ENCODE measurements around the gene LRRC8D. TPM values are rescaled to one million over a fixed set of nuclear protein-coding genes. Genes with fewer than 3 reads are reported as not detected.

LRRC8D gene
- total and polyA plus RNA-seq, 2 donors from 2014 or later, result 16.3 to 36.6 TPM

DNA sequence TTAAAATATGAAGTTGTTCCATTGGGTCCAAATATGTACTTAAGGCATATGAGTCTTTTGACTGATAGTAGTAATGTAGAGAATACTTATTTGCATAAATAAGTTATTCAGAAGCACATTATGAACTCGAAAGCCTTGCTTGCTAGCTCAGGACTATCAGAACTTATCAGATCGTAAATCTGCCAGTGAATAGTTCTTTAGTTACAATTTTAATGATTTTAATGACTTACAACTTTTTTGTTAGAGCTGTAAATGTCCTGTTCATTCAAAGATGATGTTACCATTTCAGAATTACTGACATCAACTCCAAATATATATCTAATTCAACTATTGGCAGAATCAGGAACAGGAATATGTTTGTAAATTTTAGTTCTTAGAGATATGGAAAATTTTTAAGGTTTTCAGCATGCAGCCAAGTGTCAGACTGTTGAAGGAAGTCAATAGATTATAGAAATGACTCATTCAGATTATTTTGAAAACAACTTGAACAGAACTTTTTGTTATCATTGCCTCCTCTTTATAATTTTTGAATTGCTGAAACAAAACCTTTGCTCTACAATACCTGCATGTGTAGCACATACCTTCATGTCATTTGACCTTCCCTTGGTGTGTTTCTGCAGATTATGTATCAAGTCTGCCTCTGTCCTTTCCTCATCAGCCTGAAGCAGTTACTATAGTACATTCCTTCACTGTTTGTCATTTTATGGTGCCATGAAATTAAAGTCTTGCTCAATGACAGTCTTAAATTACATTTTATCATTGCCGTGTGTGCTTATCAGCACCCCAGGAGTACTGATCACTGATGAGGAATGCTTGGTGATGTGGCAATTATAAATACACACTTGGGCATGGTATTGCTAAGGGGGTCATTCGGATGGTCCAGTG, 44.9 kb downstream of the LRRC8D start:
- no peak for FAIRE-seq
- no peaks in the 10 kb centered on the region for H3K36me3 ChIP-seq (ENCODE audit: control insufficient read depth in 2 of 3, insufficient read depth in 3 of 3, low read length in 3 of 3)
- no peaks in the 10 kb centered on the region for H3K9me3 ChIP-seq (ENCODE audit: control insufficient read depth in 2 of 3, insufficient read depth in 1 of 3, low read length in 3 of 3)
- TF ChIP-seq, protein P1, sequence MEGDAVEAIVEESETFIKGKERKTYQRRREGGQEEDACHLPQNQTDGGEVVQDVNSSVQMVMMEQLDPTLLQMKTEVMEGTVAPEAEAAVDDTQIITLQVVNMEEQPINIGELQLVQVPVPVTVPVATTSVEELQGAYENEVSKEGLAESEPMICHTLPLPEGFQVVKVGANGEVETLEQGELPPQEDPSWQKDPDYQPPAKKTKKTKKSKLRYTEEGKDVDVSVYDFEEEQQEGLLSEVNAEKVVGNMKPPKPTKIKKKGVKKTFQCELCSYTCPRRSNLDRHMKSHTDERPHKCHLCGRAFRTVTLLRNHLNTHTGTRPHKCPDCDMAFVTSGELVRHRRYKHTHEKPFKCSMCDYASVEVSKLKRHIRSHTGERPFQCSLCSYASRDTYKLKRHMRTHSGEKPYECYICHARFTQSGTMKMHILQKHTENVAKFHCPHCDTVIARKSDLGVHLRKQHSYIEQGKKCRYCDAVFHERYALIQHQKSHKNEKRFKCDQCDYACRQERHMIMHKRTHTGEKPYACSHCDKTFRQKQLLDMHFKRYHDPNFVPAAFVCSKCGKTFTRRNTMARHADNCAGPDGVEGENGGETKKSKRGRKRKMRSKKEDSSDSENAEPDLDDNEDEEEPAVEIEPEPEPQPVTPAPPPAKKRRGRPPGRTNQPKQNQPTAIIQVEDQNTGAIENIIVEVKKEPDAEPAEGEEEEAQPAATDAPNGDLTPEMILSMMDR (IDR thresholded peaks at IDR 0.05; ENCODE audit: borderline replicate concordance, extremely low read depth, insufficient read depth), result no peak
- peaks cover 0 to 4% (median 0%) of the 10 kb centered on the region in 3 donors for H3K4me1 ChIP-seq (ENCODE audit: control insufficient read depth in 2 of 3, insufficient read depth in 2 of 3, low read depth in 1 of 3, low read length in 3 of 3)
- no peak overlapping the region for H3K9ac ChIP-seq (ENCODE audit: low read length in 3 of 3)
- no peak for DNase-seq
- no peak overlapping the region for H3K27ac ChIP-seq (ENCODE audit: low read depth in 2 of 2, low read length in 2 of 2)
- no peaks in the 10 kb centered on the region for H3K27me3 ChIP-seq (ENCODE audit: control insufficient read depth, insufficient read depth, low read length)
- intact Hi-C loops (cut with DNase I), result no loop called here
- H3K4me3 ChIP-seq (ENCODE audit: low read length in 3 of 3), result no peak overlapping the region

DNA sequence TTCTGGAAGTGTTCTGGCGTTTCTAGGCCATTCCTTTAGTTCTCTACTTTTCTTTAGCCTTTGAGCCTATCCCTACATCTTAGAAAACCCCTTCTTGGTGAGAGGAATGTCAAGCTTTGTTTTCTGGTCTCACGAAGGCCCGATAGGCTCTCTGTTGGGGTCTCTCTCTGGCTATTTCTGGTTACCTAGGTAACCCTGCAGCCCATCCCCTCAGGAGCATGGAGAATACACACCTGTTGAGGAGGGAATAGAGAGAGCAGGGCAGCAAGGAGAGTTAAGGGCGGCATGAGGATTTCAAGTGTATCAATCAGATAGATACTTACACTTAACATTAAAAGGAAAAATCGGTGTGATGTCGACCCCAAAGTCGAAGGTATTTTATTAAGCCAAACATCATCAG, 45.7 kb downstream of the LRRC8D start:
- Histone ChIP-seq H3K27me3 (ENCODE audit: control insufficient read depth, insufficient read depth, low read length) (no peaks in the 10 kb centered on the region), H3K9me3 (ENCODE audit: control insufficient read depth in 2 of 3, insufficient read depth in 1 of 3, low read length in 3 of 3) (no peaks in the 10 kb centered on the region), H3K36me3 (ENCODE audit: control insufficient read depth in 2 of 3, insufficient read depth in 3 of 3, low read length in 3 of 3) (no peaks in the 10 kb centered on the region), H3K9ac (ENCODE audit: low read length in 3 of 3) (no peak overlapping the region), H3K4me3 (ENCODE audit: low read length in 3 of 3) (no peak overlapping the region), H3K4me1 (ENCODE audit: control insufficient read depth in 2 of 3, insufficient read depth in 2 of 3, low read depth in 1 of 3, low read length in 3 of 3) (peaks cover 0 to 5% (median 0%) of the 10 kb centered on the region in 3 donors), H3K27ac (ENCODE audit: low read depth in 2 of 2, low read length in 2 of 2) (no peak overlapping the region)
- DNase-seq (no peak), FAIRE-seq (no peak)
- TF ChIP-seq, protein P1 (IDR thresholded peaks at IDR 0.05; ENCODE audit: borderline replicate concordance, extremely low read depth, insufficient read depth), result no peak
- intact Hi-C loops (cut with DNase I), result no loop called here

DNA sequence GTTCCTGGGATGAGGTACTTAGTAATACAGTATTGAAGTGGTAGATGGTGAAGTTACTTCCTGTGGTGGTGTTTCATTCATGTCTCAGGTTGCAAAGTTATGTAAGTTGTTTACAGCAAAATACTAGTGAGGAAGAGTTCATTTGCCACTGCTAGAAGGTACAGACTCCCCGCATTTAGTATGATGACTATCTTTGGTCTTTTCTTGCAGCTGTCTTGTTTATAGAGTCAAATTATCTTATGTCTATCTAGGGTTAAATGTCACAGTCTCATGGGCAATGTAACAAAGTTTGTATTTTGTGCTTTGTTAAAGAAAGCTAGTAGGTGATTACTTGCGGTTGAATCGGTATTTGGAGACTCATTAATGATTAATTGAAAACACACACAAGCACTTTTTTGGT, 50.2 kb downstream of the LRRC8D start:
- FAIRE-seq, result no peak
- H3K9ac ChIP-seq (ENCODE audit: low read length in 3 of 3), result no peak overlapping the region
- TF ChIP-seq, protein P1 (IDR thresholded peaks at IDR 0.05; ENCODE audit: borderline replicate concordance, extremely low read depth, insufficient read depth), result no peak
- intact Hi-C loops (cut with DNase I), result no loop called here
- H3K27me3 ChIP-seq (ENCODE audit: control insufficient read depth, insufficient read depth, low read length), result no peaks in the 10 kb centered on the region
- H3K4me3 ChIP-seq (ENCODE audit: low read length in 3 of 3), result peak overlapping the region in 1 of 3 donors; percentile 31
- H3K9me3 ChIP-seq (ENCODE audit: control insufficient read depth in 2 of 3, insufficient read depth in 1 of 3, low read length in 3 of 3), result no peaks in the 10 kb centered on the region
- H3K36me3 ChIP-seq (ENCODE audit: control insufficient read depth in 2 of 3, insufficient read depth in 3 of 3, low read length in 3 of 3), result no peaks in the 10 kb centered on the region
- no peak for DNase-seq
- H3K4me1 ChIP-seq (ENCODE audit: control insufficient read depth in 2 of 3, insufficient read depth in 2 of 3, low read depth in 1 of 3, low read length in 3 of 3), result peaks cover 0 to 4% (median 0%) of the 10 kb centered on the region in 3 donors
- no peak overlapping the region for H3K27ac ChIP-seq (ENCODE audit: low read depth in 2 of 2, low read length in 2 of 2)

Measured in kidney (tissue), 14 donors.